Activated CD8-positive, alpha-beta memory T cell treated with anti-CD3 and anti-CD28 coated beads, Interleukin-2, amount 50 U/mL, for 1 hour (primary cell): ENCODE measurements around the gene CYP26A1.

Source experiments
- DNase-seq: peaks from one replicate; pipeline ENCODE4 v3.0.0-alpha.2; 2020; ENCODE audit errors: extremely low read depth

CYP26A1 gene

DNA sequence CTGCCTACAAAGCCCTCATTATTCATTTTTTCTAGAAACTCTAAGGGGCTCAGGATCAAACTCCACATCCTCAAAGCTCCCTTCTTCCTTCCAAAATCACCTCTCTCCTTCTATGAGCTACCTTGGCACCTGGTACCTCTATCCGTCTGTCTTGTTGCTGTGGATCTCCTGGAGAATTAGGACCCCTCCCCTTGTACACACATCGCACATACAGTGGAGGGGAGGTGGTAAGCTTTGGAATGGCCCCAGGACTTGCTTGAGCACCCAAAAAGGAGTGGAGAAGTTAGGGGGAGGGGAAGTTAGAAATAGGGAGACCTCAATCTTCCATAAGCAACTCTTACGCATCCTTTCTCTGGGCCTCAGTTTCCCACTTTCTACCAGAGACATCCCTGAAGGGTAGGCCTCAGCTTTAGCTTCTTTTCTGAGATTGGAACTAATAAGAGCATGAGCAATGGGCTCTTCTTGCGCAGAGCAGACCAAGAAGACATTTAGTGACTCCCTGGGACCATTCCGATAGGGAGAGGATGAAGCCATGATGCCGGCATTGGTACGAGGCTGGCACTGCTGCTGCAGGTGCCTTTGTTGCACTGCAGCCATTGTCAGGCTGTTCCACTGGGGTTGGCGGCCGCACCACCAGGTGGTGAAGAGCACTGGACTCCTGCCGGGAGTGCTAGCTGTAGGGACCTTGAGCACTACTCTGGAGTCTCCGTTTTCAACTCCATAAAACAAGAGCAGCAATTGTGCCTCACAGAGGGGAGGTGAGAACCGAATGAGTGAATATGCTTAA, 8.6 kb upstream of the CYP26A1 start:
- DNase-seq = no peak

GRCh38 chr10:93065675-93066543, 7.8 kb upstream of the CYP26A1 start:
- DNase-seq = no peak

DNA sequence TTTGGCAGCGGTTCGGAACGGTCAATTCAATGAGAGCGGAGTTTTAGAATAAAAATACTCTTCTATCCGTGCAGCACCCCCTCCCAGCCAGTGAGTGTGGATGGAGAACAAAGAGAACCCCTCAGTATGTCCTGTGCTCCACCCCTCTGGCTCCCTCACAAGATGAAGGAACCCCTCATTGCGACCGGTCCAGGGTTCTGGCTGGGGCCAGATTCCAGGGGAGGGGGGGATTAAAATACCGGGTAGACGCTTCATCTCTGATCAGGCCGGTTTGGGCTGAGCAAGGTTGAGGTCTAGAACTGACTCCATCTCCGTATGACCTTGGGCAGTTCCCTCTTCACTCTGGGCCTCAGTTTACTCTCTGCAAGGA, 7.2 kb upstream of the CYP26A1 start:
- no peak for DNase-seq

DNA sequence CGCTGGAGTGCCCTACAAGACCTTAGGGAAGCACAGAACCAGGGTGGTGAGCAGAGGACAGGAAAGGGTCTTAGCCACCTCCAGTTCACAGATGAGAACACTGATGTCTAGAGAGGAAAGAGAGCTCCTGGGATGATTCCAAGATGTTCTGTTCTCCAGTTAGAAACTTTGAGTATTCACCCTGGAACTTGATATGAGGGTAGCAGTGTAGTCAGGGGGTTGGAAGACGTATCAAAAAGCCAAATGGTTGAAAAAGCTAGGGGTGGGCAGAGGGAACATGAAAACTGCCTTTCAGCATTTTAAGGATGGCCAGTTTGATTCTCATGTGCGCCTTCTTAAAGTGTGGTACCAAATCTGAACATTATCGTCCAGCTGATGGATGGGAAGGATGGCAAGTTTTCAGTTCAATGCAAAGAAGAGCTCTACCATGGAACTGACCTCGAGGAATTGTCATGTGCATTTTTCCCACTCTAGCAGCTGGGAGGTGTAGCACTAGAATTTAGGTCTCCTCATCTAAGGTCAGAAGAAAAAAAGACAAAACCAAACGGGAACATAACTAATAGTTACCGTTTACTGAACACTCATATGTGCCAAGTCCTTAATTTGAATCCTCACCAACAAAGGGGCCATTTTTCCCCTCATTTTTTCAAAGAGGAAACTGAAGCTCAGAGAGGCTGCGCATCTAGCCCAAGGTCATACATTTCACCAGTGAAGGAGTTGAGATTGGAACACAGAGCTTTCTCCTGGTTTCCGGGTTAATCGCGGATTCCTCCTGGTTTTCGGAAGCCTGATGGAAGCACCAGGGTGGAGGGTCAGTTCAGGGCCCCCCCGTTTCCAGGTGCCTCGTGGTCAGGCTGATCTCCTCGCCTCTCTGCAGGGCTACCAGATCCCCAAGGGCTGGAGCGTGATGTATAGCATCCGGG, 6.0 kb upstream of the CYP26A1 start:
- DNase-seq = no peak

- DNase-seq = no peak
Observed at GRCh38 chr10:93068411-93069244, 5.1 kb upstream of the CYP26A1 start.

DNA sequence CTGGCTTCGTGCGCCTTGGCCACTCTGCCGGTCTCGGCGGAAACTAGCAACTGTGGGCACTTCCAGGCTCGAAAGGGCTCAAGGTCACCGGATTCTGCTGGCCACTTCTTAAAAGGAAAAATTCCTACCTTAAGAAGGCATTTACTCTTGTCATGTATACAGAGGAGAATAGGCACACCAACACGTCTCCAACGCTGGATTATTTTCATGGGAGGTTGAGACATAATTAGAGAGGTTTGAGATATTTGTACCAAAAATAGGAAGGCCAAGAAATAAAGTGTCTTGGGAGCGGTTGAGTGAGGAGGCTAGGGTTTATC, 4.5 kb upstream of the CYP26A1 start:
- no peak for DNase-seq

DNA sequence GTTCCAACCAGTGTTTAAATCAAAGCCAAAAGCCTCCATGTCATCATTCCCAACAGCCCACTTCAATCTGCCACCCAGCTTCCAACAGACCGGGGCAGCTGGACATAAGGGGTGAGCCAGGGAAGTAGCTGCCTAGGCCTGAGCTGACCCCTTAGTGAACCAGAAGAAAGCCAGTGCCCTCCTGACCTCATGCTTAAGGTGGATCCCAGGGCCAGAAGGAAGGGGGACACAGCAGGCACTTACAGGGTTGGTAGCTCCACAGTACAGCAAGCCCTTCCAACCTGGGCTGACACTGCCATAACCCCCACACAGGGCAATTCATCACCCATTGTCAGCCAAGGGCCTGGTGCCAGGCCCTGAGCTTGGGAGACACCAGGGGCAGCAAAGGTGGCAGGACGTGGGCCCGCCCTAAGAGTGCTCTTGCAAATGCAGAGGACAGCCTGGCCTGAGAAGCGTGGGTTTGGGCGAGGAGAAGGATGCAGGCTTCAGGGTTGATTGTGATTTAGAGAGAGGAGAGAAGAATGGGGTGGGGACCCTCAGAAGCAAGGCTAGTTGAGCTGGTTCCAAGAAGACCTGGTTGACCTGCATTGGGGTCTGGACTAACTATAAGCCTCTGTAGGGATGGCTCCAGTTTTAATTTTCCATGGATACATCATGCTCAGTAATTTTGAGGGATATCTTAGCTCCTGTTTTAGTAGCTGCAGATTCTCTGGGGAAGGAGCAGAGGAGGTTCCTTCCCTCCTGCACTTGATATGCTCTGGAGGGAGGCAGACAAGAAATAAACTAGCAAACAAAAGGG, 3.1 kb upstream of the CYP26A1 start:
- no peak for DNase-seq

DNA sequence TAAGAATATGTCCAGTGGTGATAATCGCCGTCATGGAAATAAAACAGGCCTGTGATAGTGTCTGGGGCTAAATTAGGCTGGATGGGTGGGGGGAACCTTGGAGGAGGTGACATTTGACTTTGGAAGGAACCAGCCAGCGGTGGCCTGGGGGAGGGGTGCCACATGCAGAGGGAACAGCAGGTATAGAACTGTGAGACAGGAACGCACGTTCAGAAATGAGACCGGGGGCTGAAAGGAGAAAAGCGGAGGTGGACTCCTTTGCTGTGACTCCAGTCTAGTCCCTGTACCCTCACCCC, 2.6 kb upstream of the CYP26A1 start:
- DNase-seq = no peak

DNA sequence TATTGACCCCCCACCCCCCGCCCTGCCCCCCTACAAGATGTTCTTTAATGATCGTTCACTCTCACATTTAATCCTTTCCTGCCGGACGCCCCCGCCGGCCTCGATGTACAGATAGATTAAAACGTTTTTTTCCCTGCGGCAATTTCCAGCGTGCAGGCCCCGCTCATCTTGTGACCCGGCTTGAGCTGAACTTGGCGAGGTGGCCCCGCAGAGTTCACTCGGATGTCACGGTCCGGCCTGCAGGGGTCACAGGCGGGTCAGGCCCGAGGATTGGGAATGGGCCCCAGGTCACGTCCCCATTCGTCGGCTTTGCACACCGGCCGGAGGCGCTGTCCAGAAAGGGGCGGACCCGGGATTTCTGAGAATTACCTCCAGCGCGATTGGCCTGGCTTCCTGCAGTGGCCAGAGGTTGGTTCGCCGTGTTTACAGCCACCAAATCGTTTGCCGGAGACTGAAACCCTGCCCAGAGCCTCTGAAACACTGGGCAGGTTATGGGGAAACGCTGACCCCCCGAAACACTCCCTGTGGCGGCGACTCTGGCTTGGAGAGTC, 1.9 kb upstream of the CYP26A1 start:
- DNase-seq = no peak

GRCh38 chr10:93072225-93072712, 1.4 kb upstream of the CYP26A1 start:
- no peak for DNase-seq

DNA sequence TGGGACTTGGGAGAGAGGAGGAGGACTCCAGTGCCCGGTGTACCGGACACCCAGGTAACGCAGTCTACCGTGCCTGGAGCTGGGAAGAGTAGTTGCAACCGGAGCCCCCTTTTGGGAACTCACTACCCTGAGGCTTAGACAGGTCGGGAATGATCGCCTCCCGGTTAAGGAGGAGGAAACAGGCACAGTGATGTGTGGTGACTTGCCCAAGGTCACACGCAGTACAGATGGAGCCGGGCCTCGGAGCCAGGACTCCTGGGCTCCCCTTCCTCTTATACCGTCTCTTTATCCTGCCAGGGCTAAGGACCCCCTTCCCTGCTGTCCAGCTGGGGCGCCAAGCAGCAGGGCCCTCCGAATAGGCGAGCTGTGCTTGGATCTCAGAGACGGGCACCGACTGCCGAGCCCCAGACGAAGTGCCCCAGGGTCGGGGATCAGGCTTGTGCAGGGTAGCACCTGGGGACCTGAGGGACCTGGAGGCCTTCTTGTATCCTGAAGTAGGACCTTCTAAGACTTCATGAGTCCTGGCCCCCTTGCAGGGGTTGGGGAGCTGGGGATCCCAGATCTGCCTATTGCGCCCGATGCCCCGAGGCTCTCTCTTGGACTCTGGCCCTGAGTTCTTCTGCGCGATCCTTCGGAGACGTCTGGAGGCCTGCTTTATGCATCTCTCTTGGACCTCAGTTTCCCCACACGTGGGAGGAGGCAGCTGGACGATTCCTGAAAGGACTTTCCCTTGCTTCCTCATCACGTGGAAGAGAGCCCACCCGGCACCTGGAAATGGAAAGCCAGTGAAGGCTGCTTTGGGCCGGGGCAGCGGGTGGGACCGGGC, 767 bp upstream of the CYP26A1 start:
- DNase-seq = no peak

GRCh38 chr10:93074147-93074596, 479 bp downstream of the CYP26A1 start:
- no peak for DNase-seq

DNA sequence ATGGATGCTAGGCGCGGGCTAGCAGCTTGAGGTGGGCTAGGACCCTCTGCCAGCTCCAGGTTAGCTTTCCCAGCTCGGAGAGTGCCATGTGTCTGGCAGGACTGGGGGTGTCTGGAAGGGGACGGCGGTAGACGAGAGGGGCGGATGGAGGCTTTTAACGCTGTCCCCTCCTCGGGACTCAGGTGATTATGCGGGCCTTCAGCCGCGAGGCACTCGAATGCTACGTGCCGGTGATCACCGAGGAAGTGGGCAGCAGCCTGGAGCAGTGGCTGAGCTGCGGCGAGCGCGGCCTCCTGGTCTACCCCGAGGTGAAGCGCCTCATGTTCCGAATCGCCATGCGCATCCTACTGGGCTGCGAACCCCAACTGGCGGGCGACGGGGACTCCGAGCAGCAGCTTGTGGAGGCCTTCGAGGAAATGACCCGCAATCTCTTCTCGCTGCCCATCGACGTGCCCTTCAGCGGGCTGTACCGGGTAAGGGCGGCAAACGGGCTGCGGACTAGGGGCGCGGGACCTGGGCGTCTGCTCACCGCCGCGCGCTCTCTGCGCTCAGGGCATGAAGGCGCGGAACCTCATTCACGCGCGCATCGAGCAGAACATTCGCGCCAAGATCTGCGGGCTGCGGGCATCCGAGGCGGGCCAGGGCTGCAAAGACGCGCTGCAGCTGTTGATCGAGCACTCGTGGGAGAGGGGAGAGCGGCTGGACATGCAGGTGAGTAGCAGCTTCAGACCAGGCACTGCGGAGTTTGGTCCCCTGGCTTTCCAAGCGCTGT, 1.1 kb downstream of the CYP26A1 start:
- no peak for DNase-seq

- no peak for DNase-seq
Observed at GRCh38 chr10:93075369-93076221, 1.9 kb downstream of the CYP26A1 start.

DNA sequence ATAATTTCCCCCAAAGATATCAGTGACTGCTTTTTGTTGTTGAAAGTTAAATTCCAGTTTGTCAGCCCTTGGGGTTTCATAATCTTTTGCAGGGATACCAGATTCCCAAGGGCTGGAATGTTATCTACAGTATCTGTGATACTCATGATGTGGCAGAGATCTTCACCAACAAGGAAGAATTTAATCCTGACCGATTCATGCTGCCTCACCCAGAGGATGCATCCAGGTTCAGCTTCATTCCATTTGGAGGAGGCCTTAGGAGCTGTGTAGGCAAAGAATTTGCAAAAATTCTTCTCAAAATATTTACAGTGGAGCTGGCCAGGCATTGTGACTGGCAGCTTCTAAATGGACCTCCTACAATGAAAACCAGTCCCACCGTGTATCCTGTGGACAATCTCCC, 3.2 kb downstream of the CYP26A1 start:
- DNase-seq = no peak

GRCh38 chr10:93077860-93078337, 4.2 kb downstream of the CYP26A1 start:
- no peak for DNase-seq

GRCh38 chr10:93079663-93080349, 6.1 kb downstream of the CYP26A1 start:
- DNase-seq = no peak
